Hematopoietic multipotent progenitor cell treated with erythropoietin and hydrocortisone succinate and interleukin-3 and kit ligand, for 15 days (in vitro differentiated cells): ENCODE results near the gene C11orf71.
A peak's percentile ranks its signal among the peaks of the same experiment; 100 is the strongest.

Experiments
- DNase-seq: peaks from one replicate; pipeline ENCODE4 v3.0.0-alpha.2; 2015; ENCODE audit warnings: low spot score

C11orf71 gene

GRCh38 chr11:114400216-114400914 lies at the start of gene C11orf71, which contains the start of gene RBM7:
Gene C11orf71 (minus strand): TSS chr11:114400511. CDS start chr11:114400331, 180 bp downstream.
Gene RBM7 (plus strand): TSS chr11:114400666. CDS start chr11:114400672, 6 bp downstream.
- peak; percentile 98 for DNase-seq

- peak; percentile 91 for DNase-seq
Measured at GRCh38 chr11:114449845-114450244, 49.5 kb upstream of the C11orf71 start.

GRCh38 chr11:114448749-114449482 lies 48.6 kb upstream of the C11orf71 start:
- peak; percentile 51 for DNase-seq

- peak; percentile 50 for DNase-seq
Measured at GRCh38 chr11:114447892-114448291, 47.6 kb upstream of the C11orf71 start.

GRCh38 chr11:114447444-114447843 lies 47.1 kb upstream of the C11orf71 start:
- DNase-seq, result no peak

- DNase-seq, result peak; percentile 73
Measured at GRCh38 chr11:114442536-114442935, 42.2 kb upstream of the C11orf71 start.

- peak; percentile 41 for DNase-seq
Measured at GRCh38 chr11:114441921-114442320, 41.6 kb upstream of the C11orf71 start.

- DNase-seq, result peak; percentile 63
Measured at GRCh38 chr11:114440971-114441763, 40.9 kb upstream of the C11orf71 start.

- DNase-seq, result peak; percentile 41
Measured at GRCh38 chr11:114440121-114440860, 40.0 kb upstream of the C11orf71 start.

GRCh38 chr11:114439229-114440120 lies 39.2 kb upstream of the C11orf71 start, which contains the start of gene REXO2:
Gene REXO2 (plus strand): TSS chr11:114439467. CDS start chr11:114439529, 62 bp downstream.
- DNase-seq, result peak; percentile 96

- DNase-seq, result no peak
Measured at GRCh38 chr11:114438303-114438702, 38.0 kb upstream of the C11orf71 start.

- DNase-seq, result no peak
Measured at GRCh38 chr11:114433376-114433775, 33.1 kb upstream of the C11orf71 start.

- DNase-seq, result no peak
Measured at GRCh38 chr11:114432893-114433292, 32.6 kb upstream of the C11orf71 start.

GRCh38 chr11:114430290-114430689 lies 30.0 kb upstream of the C11orf71 start:
- DNase-seq, result no peak

GRCh38 chr11:114426280-114426679 lies 26.0 kb upstream of the C11orf71 start:
- no peak for DNase-seq

GRCh38 chr11:114416441-114416961 lies 16.2 kb upstream of the C11orf71 start:
- no peak for DNase-seq

- no peak for DNase-seq
Measured at GRCh38 chr11:114413958-114414357, 13.6 kb upstream of the C11orf71 start.

GRCh38 chr11:114412946-114413345 lies 12.6 kb upstream of the C11orf71 start:
- no peak for DNase-seq

GRCh38 chr11:114401311-114401710 lies 1.0 kb upstream of the C11orf71 start:
- no peak for DNase-seq

- no peak for DNase-seq
Measured at GRCh38 chr11:114400915-114401223, 558 bp upstream of the C11orf71 start.
